Muscle of leg (tissue), 11 donors: ENCODE results near the gene TENT5C. TPM values are rescaled to one million over a fixed set of nuclear protein-coding genes. Genes with fewer than 3 reads are reported as not detected.

Source experiments
- DNase-seq: peaks from one replicate; pipeline ENCODE4 v3.0.0; 2013
- H3K27ac ChIP-seq: one replicate; pipeline ENCODE4 v1.5.1; 2013; ENCODE audit warnings: mild to moderate bottlenecking, low read length, control low read depth
- H3K27me3 ChIP-seq: one replicate; pipeline ENCODE4 v1.6.1; 2013; ENCODE audit warnings: low read length; ENCODE audit not compliant: control insufficient read depth, insufficient read depth
- H3K36me3 ChIP-seq: one replicate; pipeline ENCODE4 v1.6.1; 2013; ENCODE audit warnings: low read length; ENCODE audit not compliant: control insufficient read depth, insufficient read depth
- H3K4me1 ChIP-seq: one replicate; pipeline ENCODE4 v1.6.1; 2013; ENCODE audit warnings: low read length; ENCODE audit not compliant: control insufficient read depth, insufficient read depth
- H3K4me3 ChIP-seq: one replicate; pipeline ENCODE4 v1.5.1; 2013; ENCODE audit warnings: low read length, control low read depth
- H3K9me3 ChIP-seq: replicated peaks from 2 replicates; pipeline ENCODE4 v1.6.1; 2013; ENCODE audit warnings: low read depth, low read length; ENCODE audit not compliant: control insufficient read depth
- WGBS: methylation state at CpG from one replicate; pipeline ENCODE4 v1.1.5; 2013; ENCODE audit warnings: missing lambda C conversion rate; ENCODE audit not compliant: insufficient coverage; 5-methylcytosine and 5-hydroxymethylcytosine counted together
- polyA plus RNA-seq, 8 donors: library from polyadenylated mRNA; unstranded; fragments of 120-200 nt; gene quantifications; one replicate each; pipeline versions ENCODE4 v1.2.1 to v1.2.3, GENCODE V29; 2013; ENCODE audit warnings: inconsistent platforms in 1 of 8, low replicate concordance in 1 of 8; ENCODE audit not compliant: insufficient read length in 8 of 8, insufficient read depth in 1 of 8
- total RNA-seq: library from RNA; stranded (reverse); fragments of 120-200 nt; gene quantifications from one replicate; pipeline ENCODE4 v1.2.4, GENCODE V29; 2013

Gene TENT5C
- total and polyA plus RNA-seq, 9 donors = 1.9 to 6.6 (median 3.8) TPM

DNA sequence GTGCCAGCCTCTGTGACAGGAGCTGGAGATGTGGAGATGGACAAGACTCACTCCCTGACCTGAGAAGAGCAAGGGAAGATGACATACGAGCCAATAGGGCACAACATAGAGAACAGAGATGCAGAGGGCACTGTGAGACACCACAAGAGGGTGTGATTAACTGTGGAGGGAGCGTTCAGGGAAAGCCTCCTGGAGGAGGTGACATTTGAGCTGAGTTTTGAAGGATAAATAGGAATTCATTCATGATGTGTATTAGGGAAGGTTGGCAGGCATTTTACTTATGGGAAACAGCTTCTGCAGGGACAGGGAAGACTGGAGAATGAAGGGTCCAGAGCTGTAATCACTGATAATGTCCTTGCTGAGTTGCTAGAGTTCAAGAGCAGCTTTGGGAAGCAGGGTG is 25.0 kb upstream of the TENT5C start:
- Histone ChIP-seq H3K4me3 (no peak overlapping the region), H3K36me3 (no peaks in the 10 kb centered on the region), H3K9me3 (no peaks in the 10 kb centered on the region), H3K4me1 (no peaks in the 10 kb centered on the region), H3K27me3 (no peaks in the 10 kb centered on the region), H3K27ac (no peak overlapping the region)
- DNase-seq = no peak
- 71% methylated on average over 2 of the region's 2 CpGs for WGBS

- H3K4me1 ChIP-seq = no peaks in the 10 kb centered on the region
- no peaks in the 10 kb centered on the region for H3K27me3 ChIP-seq
- 96% methylated on average over 3 of the region's 10 CpGs for WGBS
Observed at GRCh38 chr1:117581391-117581943, 24.4 kb upstream of the TENT5C start.

DNA sequence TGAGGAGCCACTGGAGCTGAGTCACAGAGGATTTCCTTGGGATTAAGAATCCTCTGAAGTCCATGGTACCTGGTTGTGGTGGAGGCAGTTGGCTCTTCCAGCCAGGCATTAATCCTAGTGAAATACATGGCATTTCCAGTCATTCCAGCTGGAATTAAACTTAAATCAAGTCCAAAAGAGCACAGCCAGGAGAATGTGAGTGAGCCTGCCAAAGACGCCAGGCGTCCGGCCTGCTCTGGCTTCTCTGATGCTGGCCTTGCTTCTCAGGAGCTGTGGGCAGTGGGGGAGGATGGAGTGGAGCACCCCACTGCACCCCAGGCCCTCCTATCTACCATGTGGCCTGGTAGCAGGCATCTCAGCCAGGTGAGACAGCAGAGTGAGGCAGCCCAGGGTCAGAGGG is 23.4 kb upstream of the TENT5C start:
- WGBS = no CpG with 5 or more reads among the region's 3 CpGs
- peak; percentile 74 for DNase-seq
- H3K27me3 ChIP-seq = no peaks in the 10 kb centered on the region

More at GRCh38 chr1:117581391-117581943, 24.4 kb upstream of the TENT5C start:
- H3K4me3 ChIP-seq = no peak overlapping the region
- H3K36me3 ChIP-seq = no peaks in the 10 kb centered on the region
- H3K9me3 ChIP-seq = no peaks in the 10 kb centered on the region
- no peak overlapping the region for H3K27ac ChIP-seq
- no peak for DNase-seq

DNA sequence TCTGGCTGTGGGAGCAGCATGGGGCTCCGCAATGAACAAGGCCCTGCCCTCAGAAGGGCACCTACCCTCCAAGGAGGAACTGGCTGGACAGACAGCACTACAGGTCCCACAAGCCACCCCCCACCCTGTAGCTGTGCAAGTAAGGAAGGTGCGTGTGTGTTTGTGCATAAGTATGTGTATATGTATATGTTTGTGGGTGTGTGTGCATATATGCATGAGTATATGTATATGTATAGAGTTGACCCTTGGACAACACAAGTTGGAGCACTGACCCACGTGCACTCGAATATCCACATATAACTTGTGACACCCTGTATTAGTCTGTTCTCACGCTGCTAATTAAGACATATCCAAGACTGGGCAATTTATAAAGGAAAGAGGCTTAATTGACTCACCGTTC is 22.6 kb upstream of the TENT5C start:
- DNase-seq = no peak
- H3K27ac ChIP-seq = no peak overlapping the region
- WGBS = no CpG with 5 or more reads among the region's 6 CpGs
- H3K36me3 ChIP-seq = no peaks in the 10 kb centered on the region
- H3K9me3 ChIP-seq = no peaks in the 10 kb centered on the region
- no peaks in the 10 kb centered on the region for H3K4me1 ChIP-seq
- no peaks in the 10 kb centered on the region for H3K27me3 ChIP-seq
- H3K4me3 ChIP-seq = no peak overlapping the region

More for the DNA sequence above, 23.4 kb upstream of the TENT5C start:
- H3K4me1 ChIP-seq = no peaks in the 10 kb centered on the region
- no peaks in the 10 kb centered on the region for H3K9me3 ChIP-seq
- no peaks in the 10 kb centered on the region for H3K36me3 ChIP-seq
- H3K27ac ChIP-seq = no peak overlapping the region
- H3K4me3 ChIP-seq = no peak overlapping the region

DNA sequence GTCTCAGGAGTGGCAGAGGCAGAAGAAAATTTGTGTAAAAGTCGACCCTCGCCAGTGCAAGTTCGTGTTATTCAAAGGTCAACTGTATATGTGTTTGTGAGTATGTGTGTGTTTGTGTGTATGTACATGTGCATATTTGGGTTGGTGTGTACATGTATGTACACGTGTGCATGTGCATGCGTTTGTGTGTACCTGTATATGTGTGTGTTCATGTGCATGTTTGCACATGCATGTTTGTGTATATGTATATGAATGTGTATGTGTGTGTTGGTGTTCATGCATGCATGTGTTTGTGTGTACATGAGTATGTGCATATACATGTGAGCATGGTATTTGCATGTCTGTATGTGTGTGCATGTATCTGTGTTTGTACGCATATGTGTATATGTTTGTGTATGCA is 21.7 kb upstream of the TENT5C start:
- no peak overlapping the region for H3K27ac ChIP-seq
- no peak overlapping the region for H3K4me3 ChIP-seq
- H3K9me3 ChIP-seq = no peaks in the 10 kb centered on the region
- no peaks in the 10 kb centered on the region for H3K36me3 ChIP-seq
- whole genome bisulfite sequencing = 94% methylated on average over 6 of the region's 6 CpGs
- no peak for DNase-seq
- H3K4me1 ChIP-seq = no peaks in the 10 kb centered on the region
- no peaks in the 10 kb centered on the region for H3K27me3 ChIP-seq

GRCh38 chr1:117585086-117585485 is 20.8 kb upstream of the TENT5C start:
- no peak overlapping the region for H3K27ac ChIP-seq
- H3K4me3 ChIP-seq = no peak overlapping the region
- H3K4me1 ChIP-seq = no peaks in the 10 kb centered on the region
- no peaks in the 10 kb centered on the region for H3K9me3 ChIP-seq
- WGBS = 88% methylated on average over 8 of the region's 8 CpGs
- no peaks in the 10 kb centered on the region for H3K27me3 ChIP-seq
- no peak for DNase-seq
- no peaks in the 10 kb centered on the region for H3K36me3 ChIP-seq

GRCh38 chr1:117586337-117586736 is 19.5 kb upstream of the TENT5C start:
- no CpG with 5 or more reads among the region's 1 CpG for WGBS
- DNase-seq = no peak
- Histone ChIP-seq H3K4me1 (no peaks in the 10 kb centered on the region), H3K27ac (no peak overlapping the region), H3K27me3 (no peaks in the 10 kb centered on the region), H3K9me3 (no peaks in the 10 kb centered on the region), H3K4me3 (no peak overlapping the region), H3K36me3 (no peaks in the 10 kb centered on the region)

DNA sequence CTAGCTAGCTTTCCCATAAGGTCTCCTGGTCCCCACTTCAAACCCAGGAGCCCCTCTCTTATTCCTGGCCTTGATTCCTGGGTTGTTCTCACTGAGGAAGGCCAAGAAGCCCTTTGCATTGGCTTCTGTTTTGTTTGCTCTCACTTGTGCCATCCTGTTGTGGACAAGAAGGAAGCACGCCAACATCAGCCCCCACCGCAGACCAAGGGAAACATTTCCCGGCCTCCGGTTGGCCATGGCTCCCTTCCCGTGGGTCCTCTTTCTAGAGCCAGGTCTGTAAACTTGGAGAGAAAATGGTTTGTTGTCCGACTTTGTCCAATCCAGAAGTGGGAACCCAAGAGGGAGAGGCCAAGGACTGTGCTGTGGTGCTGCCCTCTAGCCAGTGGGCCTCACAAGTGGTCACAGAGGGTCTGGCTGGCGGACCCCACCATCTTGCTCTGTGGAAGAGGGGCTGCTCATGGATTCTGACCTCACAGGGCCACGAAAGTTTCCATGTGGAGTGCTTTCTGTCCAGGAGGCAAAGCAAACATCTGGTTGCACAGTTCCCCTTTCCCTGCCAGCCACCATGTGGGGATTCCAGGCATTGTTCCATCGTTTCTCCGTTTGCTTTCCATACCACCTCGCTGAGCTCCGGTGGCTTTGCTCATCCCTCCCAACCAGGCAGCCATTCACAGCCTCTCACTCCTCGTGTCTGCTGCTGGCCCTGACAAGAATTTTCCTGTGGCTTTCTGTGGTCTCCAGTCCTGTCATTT is 18.9 kb upstream of the TENT5C start:
- Histone ChIP-seq H3K27ac (no peak overlapping the region), H3K4me1 (no peaks in the 10 kb centered on the region), H3K27me3 (no peaks in the 10 kb centered on the region), H3K9me3 (no peaks in the 10 kb centered on the region), H3K4me3 (no peak overlapping the region), H3K36me3 (no peaks in the 10 kb centered on the region)
- WGBS = 75% methylated on average over 12 of the region's 13 CpGs
- DNase-seq = peak; percentile 32

DNA sequence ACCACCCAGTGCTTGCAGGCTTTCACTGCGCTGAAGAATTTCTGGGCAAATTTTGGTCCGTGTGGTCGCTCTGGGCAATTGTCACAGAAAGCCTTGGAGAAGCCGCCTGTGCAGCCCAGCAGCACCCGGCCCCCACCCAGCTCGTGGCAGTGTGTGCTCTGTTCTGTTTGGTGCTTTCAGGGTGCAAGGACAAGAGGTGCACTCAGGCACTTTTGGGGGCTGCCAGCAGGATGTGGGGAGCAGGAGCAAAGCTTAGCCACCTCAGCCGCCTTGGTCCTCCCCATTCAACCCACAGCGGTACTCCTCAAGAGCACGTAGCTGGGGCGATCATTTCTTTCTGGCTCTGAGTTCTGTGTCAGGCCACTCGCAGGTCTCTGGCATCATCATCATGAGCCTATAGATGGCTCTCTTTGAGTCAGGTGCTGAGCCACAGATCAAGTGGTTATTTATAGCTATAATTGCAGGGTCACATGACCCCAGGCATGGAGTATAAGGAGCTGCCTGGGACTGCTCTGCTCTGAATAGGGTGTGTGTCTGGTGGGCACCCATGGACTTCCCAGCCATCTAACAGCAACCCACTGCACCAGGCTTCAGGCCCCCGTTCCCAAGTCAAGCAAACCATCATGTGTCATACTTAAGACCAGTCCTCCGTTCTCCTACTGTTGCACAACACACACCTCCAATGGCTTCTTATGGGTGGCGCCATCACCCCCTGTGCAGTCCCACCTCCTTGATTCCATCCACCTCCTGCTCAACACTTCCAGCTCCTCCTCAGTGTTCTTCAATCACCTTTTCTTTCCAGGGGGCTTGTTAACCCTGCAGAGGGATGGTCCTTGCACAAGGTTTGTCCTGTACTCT is 18.1 kb upstream of the TENT5C start:
- DNase-seq = no peak
- 85% methylated on average over 11 of the region's 14 CpGs for WGBS

DNA sequence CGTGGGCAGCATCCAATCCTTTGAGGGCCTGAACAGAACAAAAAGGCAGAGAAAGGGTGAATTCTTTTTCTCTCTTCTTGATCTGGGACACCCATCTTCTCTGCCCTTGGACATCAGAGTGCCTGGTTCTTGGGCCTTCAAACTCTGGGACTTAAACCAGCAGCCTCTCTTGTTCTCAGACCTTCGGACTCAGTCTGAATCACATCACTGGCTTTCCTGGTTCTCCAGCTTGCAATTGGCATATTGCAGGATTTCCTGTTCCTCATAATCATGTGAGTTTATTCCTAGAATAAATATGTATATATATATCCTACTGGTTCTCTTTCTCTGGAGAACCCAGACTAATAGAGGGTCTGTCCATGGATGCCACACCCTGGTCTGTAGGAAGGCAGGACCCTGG is 16.3 kb upstream of the TENT5C start:
- no peak for DNase-seq
- H3K27me3 ChIP-seq = no peaks in the 10 kb centered on the region
- no peaks in the 10 kb centered on the region for H3K4me1 ChIP-seq
- no peak overlapping the region for H3K4me3 ChIP-seq
- no peaks in the 10 kb centered on the region for H3K36me3 ChIP-seq
- 100% methylated on average over 1 of the region's 2 CpGs for WGBS
- H3K9me3 ChIP-seq = no peaks in the 10 kb centered on the region
- no peak overlapping the region for H3K27ac ChIP-seq

More for the DNA sequence above, 18.1 kb upstream of the TENT5C start:
- no peak overlapping the region for H3K27ac ChIP-seq
- H3K9me3 ChIP-seq = no peaks in the 10 kb centered on the region
- H3K4me3 ChIP-seq = no peak overlapping the region
- H3K4me1 ChIP-seq = no peaks in the 10 kb centered on the region
- no peaks in the 10 kb centered on the region for H3K36me3 ChIP-seq
- H3K27me3 ChIP-seq = no peaks in the 10 kb centered on the region
